Suprapubic skin (tissue), 4 donors: ENCODE results near the gene EXD2.

Experiments
- POLR2A ChIP-seq, 2 donors: fragments of 450-650 bp; IDR thresholded peaks; one replicate each; pipeline ENCODE4 v1.6.1; 2017; ENCODE audit warnings: antibody characterized with exemption in 2 of 2, mild to moderate bottlenecking in 2 of 2, moderate library complexity in 2 of 2
- POLR2AphosphoS5 ChIP-seq, 3 donors: sonication (generic); formaldehyde crosslinking; IDR thresholded peaks; one replicate each; pipeline ENCODE4 v1.6.1; 2017; ENCODE audit warnings: antibody characterized with exemption in 3 of 3
- TF ChIP-seq, protein P1 (sequence below), 2 donors: fragments of 200-600 bp in 1 of 2; fragments of 450-650 bp in 1 of 2; sonication (generic) in 1 of 2; IDR thresholded peaks; one replicate each; pipeline ENCODE4 v1.5.1; 2016 to 2019; ENCODE audit warnings: antibody characterized with exemption in 2 of 2, mild to moderate bottlenecking in 1 of 2, moderate library complexity in 1 of 2

DNA sequence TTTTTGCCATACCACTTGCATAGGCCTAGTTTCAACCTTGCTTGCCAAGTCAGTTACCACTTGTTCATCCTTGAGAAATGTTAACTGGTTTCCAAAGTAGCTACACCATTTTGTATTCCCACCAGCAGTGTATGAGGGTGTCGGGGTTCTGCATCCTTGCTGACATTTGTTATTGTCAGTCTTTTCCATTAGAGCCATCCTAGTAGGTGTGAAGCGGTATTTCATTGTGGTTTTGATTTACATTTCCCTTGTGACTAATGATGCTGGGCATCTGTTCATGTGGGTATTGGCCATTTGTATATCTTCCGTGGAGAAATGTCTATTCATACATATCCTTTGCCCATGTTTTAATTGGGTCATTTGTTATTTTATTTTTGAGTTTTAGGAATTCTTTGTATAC, 41.1 kb downstream of the EXD2 start:
- TF ChIP-seq, protein P1, sequence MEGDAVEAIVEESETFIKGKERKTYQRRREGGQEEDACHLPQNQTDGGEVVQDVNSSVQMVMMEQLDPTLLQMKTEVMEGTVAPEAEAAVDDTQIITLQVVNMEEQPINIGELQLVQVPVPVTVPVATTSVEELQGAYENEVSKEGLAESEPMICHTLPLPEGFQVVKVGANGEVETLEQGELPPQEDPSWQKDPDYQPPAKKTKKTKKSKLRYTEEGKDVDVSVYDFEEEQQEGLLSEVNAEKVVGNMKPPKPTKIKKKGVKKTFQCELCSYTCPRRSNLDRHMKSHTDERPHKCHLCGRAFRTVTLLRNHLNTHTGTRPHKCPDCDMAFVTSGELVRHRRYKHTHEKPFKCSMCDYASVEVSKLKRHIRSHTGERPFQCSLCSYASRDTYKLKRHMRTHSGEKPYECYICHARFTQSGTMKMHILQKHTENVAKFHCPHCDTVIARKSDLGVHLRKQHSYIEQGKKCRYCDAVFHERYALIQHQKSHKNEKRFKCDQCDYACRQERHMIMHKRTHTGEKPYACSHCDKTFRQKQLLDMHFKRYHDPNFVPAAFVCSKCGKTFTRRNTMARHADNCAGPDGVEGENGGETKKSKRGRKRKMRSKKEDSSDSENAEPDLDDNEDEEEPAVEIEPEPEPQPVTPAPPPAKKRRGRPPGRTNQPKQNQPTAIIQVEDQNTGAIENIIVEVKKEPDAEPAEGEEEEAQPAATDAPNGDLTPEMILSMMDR (IDR thresholded peaks at IDR 0.05) = no peak
- TF ChIP-seq POLR2A (IDR thresholded peaks at IDR 0.05) (no peak), POLR2AphosphoS5 (IDR thresholded peaks at IDR 0.05) (no peak)
